Fibroblast of peridontal ligament (primary cell): ENCODE measurements around the gene DMBT1.
A peak's percentile ranks its signal among the peaks of the same experiment; 100 is the strongest.

Experiments
- DNase-seq: peaks from one replicate; pipeline ENCODE4 v3.0.0-alpha.2; 2010; ENCODE audit errors: extremely low read depth

DMBT1 gene

GRCh38 chr10:122560279-122560804 is at the start of gene DMBT1:
Gene DMBT1, plus strand, starts transcription at chr10:122560754. Its CDS starts 17 bp downstream, at chr10:122560771.
- no peak for DNase-seq

DNA sequence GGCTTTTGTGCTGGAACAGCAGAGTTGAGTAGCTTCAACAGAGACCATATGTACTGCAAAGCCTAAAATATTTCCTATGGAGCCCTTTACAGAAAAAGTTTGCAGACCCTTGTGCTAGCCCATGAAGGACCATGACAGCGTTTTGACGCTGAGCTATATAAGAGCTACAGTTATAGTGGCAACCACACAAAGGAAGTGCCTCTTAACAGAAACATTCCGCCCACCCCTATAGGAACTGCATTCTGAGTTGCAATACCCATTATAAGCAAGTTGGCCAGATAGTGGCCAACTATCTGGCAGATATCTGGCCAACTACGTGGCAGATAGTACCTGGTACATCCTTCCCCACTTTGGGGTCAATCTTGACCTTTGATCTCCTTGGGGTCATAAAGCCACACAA is 47.5 kb upstream of the DMBT1 start:
- no peak for DNase-seq

- peak; percentile 48 for DNase-seq
These were observed 46.3 kb upstream of the DMBT1 start for GRCh38 chr10:122514045-122514840.

- DNase-seq = no peak
These were observed 45.5 kb upstream of the DMBT1 start for GRCh38 chr10:122515022-122515424.

DNA sequence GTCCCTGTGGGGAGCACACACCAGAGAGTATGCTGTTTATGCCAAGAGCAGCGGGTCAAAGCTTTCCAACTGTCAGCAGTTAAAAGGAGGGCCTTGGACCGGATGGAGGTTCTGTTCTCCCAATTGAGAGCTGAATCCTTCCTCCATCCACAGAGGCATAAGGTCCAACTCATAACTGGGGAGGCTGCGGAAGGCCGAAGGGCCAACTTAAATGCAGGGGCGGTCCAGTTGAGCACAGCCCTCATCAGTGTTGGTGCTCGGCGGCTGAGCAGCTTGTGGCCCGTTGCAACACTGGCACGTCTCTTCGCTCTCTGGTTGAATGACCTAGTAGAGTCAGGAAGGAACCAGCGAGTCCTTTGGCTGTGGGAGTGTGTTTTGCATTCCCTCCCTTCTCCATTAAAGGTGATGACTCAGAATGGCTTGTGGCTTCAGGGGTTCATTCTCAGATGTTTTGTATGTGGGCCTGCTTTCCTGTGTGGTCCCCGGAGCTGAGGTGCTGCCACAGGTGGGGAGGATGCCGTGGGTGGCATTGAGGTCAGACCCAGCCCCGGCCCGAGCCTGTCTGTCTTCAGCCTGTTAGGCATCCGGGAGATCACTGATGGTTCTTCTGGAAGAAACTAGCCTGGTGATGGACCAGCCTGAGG is 44.8 kb upstream of the DMBT1 start:
- DNase-seq = no peak

- no peak for DNase-seq
These were observed 43.8 kb upstream of the DMBT1 start for GRCh38 chr10:122516734-122517133.

GRCh38 chr10:122519144-122519543 is 41.4 kb upstream of the DMBT1 start:
- no peak for DNase-seq

- no peak for DNase-seq
These were observed 40.7 kb upstream of the DMBT1 start for GRCh38 chr10:122519873-122520272.

- no peak for DNase-seq
These were observed 39.5 kb upstream of the DMBT1 start for GRCh38 chr10:122521011-122521410.

- no peak for DNase-seq
These were observed 35.7 kb upstream of the DMBT1 start for GRCh38 chr10:122524811-122525210.

DNA sequence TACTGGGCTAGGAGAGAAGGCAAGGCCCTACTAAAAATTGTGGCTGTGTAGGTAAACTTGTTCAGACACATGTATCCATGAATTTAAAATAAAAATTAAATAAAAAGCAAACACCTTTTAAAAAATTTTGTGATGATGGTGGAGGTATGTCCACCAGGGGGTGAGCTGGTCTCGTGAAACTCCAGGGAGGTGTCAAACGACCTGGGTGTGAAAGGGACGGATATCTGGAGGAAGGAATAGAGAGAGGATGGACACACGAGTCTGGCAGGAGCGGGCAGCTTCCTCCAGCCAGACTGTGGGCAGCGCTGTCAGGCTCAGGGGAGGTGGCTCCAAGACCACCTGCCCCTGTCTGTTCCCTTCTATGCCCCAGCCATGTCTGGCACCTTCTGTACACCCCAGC is 34.8 kb upstream of the DMBT1 start:
- DNase-seq = no peak

- no peak for DNase-seq
These were observed 33.7 kb upstream of the DMBT1 start for GRCh38 chr10:122526892-122527291.

GRCh38 chr10:122530177-122530576 is 30.4 kb upstream of the DMBT1 start:
- DNase-seq = no peak

DNA sequence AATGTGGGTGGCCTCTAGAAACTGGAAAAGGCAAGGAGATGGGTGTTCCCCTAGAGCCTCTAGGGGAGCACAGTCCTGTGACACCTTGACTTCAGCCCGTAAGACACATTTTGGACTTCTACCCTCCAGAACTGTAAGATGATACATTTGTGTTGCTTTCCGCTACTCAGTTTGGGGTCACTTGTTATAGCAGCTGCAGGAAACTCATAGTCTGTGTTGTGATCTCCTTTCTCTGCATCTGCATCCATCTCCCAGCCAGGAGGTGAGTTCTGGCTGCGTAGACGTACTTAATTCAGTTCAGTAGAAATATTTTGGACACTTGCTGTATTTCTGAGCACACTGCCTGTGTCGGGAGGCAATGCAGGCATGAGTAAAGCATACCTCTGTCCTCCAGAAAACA is 29.3 kb upstream of the DMBT1 start:
- no peak for DNase-seq

DNA sequence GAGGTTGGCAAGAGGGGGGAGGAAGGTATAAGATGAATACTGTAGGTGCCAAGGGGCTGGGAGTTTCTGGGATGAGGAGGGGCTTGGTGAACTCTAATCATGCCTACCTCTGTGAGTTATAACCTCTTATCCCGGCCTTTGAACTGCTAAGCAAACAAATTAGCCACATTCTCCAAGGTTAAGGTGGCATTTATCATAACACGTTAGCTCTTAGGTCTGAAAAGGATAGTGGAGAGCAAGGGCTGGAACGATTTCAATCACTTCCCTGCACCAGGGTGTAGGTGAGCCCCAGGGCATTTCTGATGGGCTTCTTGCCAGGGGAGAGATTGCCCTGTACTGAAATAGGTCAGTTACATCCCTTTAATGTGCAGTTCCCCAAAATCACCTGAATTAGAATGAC is 28.6 kb upstream of the DMBT1 start:
- no peak for DNase-seq

- DNase-seq = no peak
These were observed 27.8 kb upstream of the DMBT1 start for GRCh38 chr10:122532601-122533296.

DNA sequence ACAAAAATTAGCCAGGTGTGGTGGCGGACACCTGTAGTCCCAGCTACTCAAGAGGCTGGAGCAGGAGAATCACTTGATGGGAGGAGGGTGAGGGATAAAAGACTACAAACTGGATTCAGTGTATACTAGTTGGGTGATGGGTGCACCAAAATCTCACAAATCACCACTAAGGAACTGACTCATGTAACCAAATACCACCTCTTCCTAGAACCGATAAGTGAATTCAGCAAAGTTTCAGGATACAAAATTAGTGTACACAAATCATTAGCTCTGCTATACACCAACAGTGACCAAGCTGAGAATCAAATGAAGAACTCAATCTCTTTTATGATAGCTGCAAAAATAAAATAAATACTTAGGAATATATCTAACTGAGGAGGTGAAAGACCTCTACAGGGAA is 23.0 kb upstream of the DMBT1 start:
- DNase-seq = no peak

GRCh38 chr10:122541541-122542002 is 19.0 kb upstream of the DMBT1 start:
- no peak for DNase-seq

DNA sequence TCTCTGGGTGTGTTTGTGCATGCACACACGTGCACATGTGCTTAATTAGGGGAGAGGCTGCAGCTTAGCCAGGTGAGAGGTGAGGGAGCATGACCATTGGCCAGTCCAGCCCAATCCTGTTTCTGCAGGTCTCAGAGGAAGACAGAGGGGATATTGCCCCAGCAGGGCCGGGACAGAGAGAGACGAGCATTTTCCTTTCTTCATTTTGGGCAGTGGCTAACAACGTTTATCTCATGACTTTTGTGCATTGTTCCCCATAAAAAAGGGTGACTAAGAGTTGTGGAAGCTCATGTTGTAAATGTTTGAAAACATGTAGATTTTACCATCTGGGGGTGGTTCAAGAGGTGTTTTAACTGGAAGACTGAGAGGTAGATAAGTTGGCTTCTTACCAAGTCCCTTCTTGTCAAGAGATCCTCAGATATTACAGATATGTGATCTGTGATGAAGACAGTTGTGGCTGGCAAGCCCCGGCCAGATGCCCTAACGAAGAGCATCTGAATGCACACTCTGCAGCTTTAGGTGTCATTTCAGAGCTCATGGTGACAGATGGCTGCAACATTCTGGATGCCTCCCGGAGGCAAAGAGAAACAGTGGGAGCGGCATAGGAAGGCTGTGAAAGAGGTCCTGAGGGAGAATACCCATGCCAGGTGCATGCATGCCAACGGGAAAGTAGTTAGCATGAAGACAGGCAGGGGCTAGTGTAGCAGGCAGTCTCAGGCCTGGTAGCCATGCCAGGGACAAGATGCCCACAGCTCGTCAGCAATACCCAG is 16.7 kb upstream of the DMBT1 start:
- DNase-seq = no peak

GRCh38 chr10:122544493-122544892 is 16.1 kb upstream of the DMBT1 start:
- no peak for DNase-seq

GRCh38 chr10:122546242-122546641 is 14.3 kb upstream of the DMBT1 start:
- DNase-seq = no peak
